ENCODE measurements around the gene CD302.
A peak's percentile ranks its signal among the peaks of the same experiment; 100 is the strongest.
"Not testable (repeated sequence)": the region's sequence is repeated elsewhere in the genome, so short reads cannot be mapped to it uniquely, and the experiment has no call there.

Gene CD302

GRCh38 chr2:159745237-159745636 is 52.8 kb downstream of the CD302 start:
- DNase-seq: not testable (repeated sequence)

DNA sequence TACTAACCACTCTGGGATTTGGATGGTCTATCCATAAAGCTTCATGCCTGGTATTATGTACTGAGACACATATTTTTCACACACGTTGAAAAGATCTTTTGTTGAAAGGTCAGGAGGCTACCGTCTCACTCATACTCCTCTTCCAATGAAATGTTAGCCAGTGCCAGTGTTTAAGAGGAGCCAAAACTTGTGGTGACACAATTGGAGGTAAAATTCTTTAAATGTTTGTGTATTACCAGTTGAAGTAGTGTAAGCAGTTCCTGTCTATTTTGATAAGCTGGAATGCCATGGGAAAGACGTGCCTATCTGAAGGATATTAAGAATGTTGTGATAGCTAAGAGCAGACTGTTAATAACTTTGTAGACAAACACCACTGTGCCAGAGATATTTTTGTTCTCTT is 53.6 kb downstream of the CD302 start:
- no peak for DNase-seq

DNA sequence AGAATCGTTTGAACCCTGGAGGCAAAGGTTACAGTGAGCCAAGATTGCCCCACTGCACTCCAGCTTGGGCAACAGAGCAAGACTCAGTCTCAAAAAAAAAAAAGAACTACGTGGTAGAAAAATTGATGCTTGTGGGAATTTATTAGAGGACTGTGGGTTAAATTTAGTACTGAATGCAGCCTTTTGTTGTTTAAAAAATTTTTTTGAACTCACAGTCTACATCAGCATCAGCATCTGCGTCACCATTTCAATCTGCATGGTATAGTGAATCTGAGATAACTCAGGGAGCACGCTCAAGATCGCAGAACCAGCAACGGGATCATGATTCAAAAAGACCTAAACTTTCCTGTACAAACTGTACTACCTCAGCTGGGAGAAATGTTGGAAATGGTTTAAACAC is 55.2 kb downstream of the CD302 start:
- DNase-seq: no peak

DNA sequence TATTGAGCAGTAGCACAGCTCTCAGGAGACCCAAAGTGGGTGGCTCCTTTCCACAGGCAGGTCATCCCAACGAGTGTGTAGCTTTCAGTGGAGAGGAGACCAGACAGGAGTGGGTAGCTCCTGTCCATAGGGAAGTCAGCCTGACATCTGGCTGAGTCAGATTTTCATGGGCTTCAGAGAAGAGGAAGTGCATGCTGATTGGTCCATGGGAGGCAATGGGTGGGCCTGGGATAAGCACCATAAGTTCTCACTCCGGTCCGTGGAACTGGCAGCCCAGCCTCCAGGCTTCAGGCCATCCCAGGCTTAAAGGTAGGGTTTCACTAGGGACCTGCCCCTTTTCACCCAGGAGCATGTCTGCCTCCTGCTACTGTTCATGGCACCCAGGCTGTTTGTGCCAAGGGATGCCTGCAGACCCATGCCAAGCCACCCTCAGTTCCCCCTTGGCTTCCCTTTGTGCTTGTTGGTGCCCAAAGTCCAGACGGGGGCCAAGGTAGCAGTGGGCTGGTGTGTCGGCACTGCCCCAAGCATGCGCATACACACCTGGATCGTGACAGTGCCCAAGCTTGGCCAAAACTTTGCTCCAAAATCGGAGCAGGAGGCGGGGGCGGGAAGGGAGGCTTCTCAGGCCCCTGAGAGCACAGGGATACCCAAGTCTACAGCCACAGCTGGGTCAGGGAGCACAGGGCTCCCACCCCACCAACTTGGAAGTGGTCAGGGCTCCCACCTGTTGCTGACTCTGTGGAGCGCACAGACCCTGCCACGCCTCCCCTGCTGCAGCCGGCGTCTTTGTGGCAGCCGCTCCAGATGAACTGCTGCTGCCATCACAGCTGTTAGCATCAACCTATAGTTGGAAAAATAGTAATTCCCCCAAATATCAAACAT is 59.3 kb downstream of the CD302 start:
- DNase-seq: peak; percentile 52 to 74 (median 62)

- DNase-seq: no peak
These were observed 60.1 kb downstream of the CD302 start for GRCh38 chr2:159737917-159738296.

GRCh38 chr2:159737292-159737916 is 60.6 kb downstream of the CD302 start:
- DNase-seq: no peak

GRCh38 chr2:159736048-159736447 is 62.0 kb downstream of the CD302 start:
- no peak for DNase-seq

DNA sequence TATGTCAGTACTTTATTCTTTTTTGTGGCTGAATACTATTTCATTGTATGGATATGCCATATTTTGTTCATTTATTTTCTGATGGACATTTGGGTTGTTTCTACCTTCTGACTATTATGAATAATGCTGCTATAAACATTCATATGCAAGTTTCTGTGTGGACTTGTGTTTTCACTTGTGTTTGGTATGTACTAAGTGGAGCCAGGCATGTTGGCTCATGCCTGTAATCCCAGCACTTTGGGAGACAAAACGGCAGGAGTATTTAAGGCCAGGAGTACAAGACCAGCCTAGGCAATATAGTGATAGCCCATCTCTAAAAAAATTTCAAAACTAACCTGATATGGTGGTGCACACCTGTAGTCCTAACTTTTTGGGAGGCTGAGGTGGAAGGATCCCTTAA is 62.4 kb downstream of the CD302 start:
- DNase-seq: no peak

DNA sequence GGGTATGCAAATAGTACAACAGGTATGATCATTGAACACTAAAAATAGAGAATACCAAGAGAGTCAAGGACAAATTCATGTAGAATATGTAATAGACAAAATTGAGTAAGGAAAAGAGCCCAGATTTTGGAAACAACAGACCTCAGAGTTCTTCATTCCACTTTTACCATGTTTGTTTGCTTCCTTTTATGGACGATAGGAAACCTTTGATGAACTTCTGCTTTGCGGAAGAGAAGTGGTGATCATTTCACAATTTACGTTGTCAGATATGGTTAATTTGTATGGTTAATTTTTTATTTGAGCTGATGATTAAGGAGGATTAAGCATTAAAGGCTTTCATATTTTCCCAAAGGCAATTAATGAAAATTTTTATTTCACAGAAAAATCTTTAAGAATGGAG is 69.4 kb downstream of the CD302 start:
- peak; percentile 13 to 59 (median 41) for DNase-seq

DNA sequence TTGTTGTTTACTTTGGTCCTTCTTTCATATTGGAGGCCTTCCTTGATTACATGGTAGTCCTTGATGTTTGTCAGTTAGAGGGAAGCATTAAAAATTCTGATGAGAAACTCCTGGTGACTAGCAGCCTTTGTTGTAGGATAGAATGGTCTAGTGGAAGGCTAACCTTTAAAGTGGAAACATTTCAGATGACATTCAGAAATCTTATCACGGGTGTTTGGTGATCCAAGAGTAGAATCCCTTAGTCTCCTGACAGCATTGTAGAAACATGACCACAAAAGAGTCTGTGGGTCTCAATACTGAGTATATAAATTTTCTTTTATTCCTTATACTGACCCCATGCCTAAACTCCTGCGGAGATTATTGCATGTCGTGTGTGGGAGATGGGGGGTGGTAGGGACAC is 72.3 kb downstream of the CD302 start:
- no peak for DNase-seq

DNA sequence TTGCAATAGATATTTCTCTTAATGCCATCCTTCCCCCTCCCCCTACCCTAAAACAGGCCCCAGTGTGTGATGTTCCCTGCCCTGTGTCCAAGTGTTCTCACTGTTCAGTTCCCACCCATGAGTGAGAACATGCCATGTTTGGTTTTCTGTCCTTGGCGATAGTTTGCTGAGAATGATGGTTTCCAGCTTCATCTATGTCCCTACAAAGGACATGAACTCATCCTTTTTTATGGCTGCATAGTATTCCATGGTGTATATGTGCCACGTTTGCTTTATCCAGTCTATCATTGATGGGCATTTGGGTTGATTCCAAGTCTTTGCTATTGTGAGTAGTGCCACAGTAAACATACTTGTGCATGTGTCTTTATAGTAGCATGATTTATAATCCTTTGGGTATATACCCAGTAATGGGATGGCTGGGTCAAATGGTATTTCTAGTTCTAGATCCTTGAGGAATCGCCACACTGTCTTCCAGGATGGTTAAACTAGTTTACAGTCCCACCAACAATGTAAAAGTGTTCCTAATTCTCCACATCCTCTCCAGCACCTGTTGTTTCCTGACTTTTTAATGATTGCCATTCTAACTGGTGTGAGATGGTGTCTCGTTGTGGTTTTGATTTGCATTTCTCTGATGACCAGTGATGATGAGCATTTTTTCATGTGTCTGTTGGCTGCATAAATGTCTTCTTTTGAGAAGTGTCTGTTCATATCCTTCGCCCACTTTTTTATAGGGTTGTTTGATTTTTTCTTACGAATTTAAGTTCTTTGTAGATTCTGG is 73.0 kb downstream of the CD302 start:
- DNase-seq: not testable (repeated sequence)

- no peak for DNase-seq
These were observed 75.4 kb downstream of the CD302 start for GRCh38 chr2:159722580-159722979.

DNA sequence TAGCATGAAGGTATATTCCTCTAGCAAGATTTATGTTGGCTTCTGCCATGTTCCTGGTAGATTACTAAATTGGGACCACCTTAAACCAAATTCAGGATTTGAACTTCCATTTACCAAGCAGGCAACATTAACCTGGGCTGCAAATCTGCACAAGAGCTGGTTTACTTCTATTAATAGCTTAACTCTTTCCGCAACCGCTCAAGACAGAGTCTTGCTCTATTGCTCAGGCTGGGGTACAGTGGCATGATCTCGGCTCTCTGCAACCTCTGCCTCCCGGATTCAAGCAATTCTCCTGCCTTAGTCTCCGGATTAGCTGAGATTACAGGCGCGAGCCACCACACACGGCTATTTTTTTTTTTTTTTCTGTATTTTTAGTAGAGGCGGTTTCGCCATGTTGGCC is 77.3 kb downstream of the CD302 start:
- DNase-seq: no peak

Measured in suppressor macrophage (primary cell).